HG03135 (cell line): ENCODE results near the gene OR13J1.

Experiments
- ATAC-seq: cut with Tn5 transposase; IDR thresholded peaks from one replicate; pipeline ENCODE4 v1.9.1; 2021; ENCODE audit warnings: mild to moderate bottlenecking, moderate library complexity; ENCODE audit not compliant: unreplicated experiment

OR13J1 gene

GRCh38 chr9:35835216-35835632 is 35.0 kb downstream of the OR13J1 start:
- ATAC-seq, result no peak

DNA sequence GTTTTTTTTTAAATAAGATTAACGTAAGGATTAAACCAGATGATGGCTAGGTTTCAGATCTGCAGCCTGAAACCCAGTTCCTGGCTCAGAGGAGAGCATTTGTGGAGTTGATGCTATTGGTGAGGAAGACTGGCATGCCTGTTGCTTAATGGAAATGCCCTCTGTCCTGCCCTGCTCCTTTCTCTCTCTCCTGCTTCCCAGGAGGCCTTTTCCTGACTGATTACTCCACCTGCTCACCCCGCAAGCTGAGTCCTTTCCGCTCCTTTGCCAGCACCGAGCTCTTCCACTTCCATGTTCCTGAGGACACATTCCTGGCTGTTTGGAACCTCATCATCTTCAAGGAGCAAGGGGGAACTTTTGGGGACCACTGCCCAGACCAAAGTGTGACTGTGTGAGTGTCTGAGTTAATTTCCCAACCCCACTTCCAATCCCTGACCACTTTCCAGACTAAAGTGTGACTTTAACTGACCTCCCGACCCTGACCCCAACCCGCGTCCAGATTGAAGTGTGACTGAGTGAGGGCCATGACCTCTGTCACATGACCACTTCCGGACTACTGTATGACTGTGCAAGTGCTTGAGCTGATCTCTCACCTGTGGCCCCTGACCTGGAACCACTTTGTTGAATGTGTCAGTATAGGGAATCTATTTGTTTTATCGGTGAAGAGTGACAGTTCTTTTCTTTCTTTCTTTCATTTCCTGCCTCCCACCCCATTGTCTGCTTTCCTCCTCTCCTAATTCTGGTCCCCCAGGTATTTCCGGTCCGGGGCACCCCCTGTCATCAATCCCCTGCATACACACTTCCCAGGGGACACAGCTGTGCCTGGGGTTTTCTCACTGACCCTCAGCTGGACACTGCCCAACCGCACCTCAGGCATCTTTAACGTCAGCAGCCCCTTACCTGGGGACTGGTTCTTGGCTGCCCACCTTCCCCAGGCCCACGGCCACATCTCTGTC is 35.7 kb downstream of the OR13J1 start:
- no peak for ATAC-seq

GRCh38 chr9:35832814-35833213 is 37.4 kb downstream of the OR13J1 start:
- ATAC-seq, result no peak

GRCh38 chr9:35831040-35831439 is 39.2 kb downstream of the OR13J1 start:
- no peak for ATAC-seq

GRCh38 chr9:35829764-35830096 is 40.5 kb downstream of the OR13J1 start:
- no peak for ATAC-seq

- ATAC-seq, result peak; percentile 65
These were observed 41.0 kb downstream of the OR13J1 start, which contains the start of gene TMEM8B for GRCh38 chr9:35829084-35829763. TSS of gene TMEM8B (plus strand) at chr9:35829228. CDS start at chr9:35829448, 220 bp downstream.

- no peak for ATAC-seq
These were observed 41.5 kb downstream of the OR13J1 start, which contains the start of gene FAM221B for GRCh38 chr9:35828716-35829083. TSS of gene FAM221B (minus strand) at chr9:35828732. CDS start at chr9:35826161, 2,571 bp downstream.

DNA sequence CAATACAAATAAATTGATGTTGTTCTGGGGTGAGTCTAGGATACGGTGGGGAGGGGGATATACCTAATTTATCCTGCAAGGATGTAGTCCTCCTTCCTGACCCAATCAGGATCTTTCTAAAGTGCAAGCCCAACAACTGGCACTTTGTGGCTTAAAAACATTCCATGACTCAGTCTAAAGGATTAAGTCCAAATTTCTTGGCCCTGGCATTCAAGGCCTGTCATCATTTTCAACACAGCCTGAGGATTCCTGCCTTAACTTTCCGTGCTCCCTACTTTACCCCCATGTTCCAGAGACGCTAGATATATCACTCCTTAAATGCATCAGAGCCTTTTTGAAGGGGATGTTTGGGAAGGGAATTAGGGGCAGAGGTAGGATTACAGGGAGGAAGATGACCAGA is 42.7 kb downstream of the OR13J1 start:
- no peak for ATAC-seq

GRCh38 chr9:35826071-35826701 is 44.0 kb downstream of the OR13J1 start:
- peak; percentile 43 for ATAC-seq

- no peak for ATAC-seq
These were observed 47.3 kb downstream of the OR13J1 start for GRCh38 chr9:35822926-35823325.

GRCh38 chr9:35820076-35820475 is 50.1 kb downstream of the OR13J1 start:
- no peak for ATAC-seq
